ENCODE measurements around the gene PRKCH.

DNA sequence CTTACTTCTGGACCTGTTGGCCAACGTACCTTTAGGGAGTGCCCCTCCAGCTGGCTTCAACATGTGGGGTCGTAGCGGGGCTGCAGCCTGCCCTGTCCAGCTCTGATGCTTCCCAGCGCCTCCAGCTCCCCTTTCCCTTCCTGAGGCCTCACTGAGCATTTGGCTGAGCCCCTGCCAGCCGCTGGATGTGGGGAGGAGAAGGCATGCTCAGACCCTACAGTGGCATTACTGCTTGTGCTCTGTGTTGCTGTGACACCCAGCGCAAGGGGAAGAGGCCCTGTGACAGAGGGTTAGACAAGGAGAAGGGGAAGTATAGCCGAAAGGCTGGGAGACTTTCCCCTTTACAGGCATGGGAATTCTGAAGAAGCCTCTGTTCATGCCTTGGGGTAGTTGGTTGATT lies 145.9 kb downstream of the PRKCH start:
- TF ChIP-seq POLR2A (IDR thresholded peaks at IDR 0.05; ENCODE audit: low read length) (no peak), GATA1 (IDR thresholded peaks at IDR 0.05; ENCODE audit: low read depth, low read length) (no peak)
